ENCODE measurements around the gene MX2.
"Not testable (repeated sequence)": the region's sequence is repeated elsewhere in the genome, so short reads cannot be mapped to it uniquely, and the experiment has no call there.

Gene MX2, protein sequence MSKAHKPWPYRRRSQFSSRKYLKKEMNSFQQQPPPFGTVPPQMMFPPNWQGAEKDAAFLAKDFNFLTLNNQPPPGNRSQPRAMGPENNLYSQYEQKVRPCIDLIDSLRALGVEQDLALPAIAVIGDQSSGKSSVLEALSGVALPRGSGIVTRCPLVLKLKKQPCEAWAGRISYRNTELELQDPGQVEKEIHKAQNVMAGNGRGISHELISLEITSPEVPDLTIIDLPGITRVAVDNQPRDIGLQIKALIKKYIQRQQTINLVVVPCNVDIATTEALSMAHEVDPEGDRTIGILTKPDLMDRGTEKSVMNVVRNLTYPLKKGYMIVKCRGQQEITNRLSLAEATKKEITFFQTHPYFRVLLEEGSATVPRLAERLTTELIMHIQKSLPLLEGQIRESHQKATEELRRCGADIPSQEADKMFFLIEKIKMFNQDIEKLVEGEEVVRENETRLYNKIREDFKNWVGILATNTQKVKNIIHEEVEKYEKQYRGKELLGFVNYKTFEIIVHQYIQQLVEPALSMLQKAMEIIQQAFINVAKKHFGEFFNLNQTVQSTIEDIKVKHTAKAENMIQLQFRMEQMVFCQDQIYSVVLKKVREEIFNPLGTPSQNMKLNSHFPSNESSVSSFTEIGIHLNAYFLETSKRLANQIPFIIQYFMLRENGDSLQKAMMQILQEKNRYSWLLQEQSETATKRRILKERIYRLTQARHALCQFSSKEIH

DNA sequence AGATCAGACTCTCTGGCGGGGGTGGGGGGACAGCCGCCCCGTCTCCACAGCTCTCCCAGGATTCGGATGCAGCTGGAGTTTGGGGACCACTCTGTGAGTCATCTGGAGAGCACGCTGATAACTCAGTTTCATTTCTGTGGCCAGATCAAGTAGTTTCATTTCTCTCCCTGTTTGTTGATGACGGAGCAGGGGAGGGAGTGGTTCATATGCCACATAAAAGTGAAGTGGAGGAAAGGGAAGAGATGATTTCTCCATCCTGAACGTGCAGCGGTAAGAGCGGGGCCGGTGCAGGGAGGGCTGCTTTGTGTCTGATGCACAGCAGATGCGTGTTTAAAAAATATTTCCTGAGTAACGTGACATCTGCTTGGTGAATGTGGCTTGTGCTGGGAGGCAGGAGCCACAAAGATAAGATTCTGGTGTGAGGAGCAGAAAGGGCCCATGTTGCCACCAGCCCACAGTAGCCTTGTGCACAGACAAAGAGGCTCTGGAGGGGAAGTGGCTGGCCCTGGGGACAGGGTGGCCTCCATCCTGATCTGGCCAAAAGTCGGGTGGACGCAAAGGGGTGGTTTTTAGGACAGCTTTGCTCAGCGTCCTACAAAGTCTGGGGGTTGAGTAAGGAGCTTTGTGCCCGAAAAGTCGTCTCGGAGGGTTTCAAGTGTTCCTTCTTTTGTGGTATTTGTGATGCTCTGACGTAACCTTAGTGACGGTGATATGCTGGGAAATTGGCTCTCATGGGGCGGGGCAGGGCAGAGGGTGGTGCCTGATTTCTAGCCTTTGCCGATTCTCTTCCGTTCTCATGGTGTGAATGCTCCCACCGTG lies at the start of gene MX2:
Gene MX2 (plus strand): TSS at position 242 of the 819 bp plus-strand sequence. CDS start 14,880 bp downstream, outside the sequence.
- no peak for DNase-seq

DNA sequence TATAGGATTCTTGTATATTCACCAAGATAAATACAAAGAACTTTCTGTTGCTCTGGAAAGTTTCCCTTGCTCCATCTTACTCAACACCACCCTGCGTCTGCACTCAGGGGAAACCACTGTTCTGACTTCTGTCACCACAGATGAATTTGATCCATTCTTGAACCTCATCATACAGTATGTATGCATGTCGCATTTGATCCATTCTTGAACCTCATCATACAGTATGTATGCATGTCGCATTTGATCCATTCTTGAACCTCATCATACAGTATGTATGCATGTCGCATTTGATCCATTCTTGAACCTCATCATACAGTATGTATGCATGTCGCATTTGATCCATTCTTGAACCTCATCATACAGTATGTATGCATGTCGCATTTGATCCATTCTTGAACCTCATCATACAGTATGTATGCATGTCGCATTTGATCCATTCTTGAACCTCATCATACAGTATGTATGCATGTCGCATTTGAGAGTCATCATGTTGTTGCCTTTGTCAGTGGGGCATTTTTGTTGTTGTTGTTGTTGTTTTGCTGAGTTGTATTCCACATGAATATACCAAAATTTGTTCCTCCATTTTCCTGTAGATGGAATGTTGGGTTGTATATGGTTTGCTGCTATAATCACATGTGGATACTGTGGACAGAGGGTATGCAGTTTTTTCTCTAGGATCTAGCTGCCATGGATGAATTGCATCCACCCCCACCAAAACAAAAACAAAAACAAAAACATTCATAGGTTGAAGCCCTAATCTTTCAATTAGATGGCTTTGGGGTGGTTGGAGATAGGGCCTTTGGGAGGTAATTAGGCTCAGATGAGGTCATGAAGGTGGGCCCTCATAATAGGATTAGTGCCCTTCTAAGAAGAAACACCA lies 48.3 kb upstream of the MX2 start:
- not testable (repeated sequence) for DNase-seq

- no peak for DNase-seq
Measured at GRCh38 chr21:41315726-41316125, 46.1 kb upstream of the MX2 start.

GRCh38 chr21:41316200-41317062 lies 45.4 kb upstream of the MX2 start, which contains the start of gene FAM3B:
TSS of gene FAM3B (plus strand) at chr21:41316801. CDS start at chr21:41316880, 79 bp downstream.
- no peak for DNase-seq

DNA sequence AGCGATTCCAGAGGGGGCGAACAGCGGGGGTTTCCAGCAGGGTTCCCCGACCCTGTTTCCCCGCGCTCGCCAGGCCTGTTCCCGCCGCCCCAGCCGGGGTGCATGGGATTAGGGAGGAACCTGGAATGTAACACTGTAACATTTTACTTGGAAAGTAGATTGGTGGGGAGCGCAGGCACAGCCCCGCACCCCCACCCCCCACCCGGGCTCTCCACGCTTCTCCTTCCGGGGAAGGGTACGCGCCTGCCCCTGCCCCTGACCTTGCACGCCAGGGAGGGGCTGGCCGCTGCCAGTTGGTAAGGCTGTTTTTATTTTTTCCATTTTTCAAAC lies 44.8 kb upstream of the MX2 start:
- no peak for DNase-seq

DNA sequence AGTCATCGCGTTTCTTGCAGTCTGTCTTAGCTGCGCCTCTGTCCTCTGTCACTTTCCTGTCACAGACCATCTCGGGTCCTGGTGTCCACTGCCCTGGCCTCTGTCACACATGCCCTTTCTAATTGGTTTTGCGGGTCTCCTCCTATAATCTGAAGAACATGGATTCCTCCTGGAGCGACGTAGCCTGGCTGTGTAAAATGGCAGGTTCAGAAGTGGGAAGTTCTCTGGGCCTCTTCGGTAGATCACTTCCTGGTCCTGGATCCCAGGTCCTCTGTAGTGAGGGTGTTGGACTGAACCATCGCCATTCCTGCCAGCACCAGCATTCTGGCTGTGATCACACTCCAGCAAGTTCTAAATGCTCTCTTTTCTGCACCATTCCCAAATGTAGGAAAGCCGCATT lies 44.4 kb upstream of the MX2 start:
- DNase-seq: no peak

DNA sequence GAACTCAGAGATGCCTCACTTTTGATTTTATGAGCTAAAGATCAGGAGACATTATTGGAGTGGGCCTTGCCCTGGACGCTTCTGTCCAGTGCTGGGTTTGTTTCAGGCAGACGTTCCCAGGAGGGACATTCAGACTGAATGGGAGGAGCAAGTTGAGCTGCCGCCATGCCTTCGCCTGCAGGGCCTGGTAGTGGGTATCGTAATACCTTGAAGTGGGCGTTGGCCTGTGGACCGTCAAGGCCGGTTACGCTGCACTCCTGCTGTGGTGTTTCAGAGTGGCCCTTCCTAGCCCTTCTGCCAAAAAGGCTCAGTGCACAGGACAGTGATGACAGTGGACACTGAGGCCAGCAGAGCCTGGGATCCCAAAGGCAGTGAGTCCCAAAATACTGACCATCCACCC lies 43.6 kb upstream of the MX2 start:
- no peak for DNase-seq

GRCh38 chr21:41319273-41319672 lies 42.6 kb upstream of the MX2 start:
- DNase-seq: no peak

GRCh38 chr21:41321211-41321907 lies 40.5 kb upstream of the MX2 start:
- DNase-seq: no peak

GRCh38 chr21:41321908-41322495 lies 39.8 kb upstream of the MX2 start:
- DNase-seq: no peak

DNA sequence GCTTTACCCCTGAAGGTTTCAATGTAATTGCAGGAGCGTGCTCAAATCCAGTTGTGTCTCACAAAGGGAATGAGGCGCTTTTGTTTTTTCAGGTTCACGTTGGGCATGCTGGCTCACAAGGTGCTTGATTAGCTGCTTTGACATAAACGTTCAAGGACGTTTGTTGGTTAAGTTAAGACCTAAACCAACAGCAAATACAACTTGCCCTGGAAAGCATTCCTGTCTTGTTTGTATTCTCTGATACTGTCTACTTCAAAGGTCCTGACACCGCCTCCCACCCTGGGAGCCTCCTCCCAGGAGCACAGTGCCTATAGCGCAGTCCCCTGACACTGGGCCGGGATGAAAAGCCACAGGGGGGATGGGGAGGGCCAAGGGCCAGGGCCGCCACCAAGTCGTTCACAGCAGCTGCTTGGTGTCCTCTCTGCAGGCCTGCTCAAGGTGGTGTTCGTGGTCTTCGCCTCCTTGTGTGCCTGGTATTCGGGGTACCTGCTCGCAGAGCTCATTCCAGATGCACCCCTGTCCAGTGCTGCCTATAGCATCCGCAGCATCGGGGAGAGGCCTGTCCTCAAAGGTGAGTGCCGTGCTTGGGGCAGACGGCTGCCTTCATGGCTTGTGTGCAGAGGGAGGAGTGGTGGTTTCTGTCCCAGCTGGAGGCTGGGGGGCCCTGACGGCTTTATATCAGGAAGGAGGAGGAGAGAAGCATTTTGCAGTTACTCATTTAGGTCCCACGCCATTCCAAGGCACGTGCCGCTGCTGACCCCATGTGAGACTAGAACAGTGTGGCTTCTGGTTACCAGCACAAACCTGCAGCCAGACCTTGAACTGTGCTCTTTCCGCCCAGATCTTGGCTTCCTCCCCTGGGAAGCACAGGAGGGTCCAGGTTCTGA lies 39.1 kb upstream of the MX2 start:
- DNase-seq: no peak

DNA sequence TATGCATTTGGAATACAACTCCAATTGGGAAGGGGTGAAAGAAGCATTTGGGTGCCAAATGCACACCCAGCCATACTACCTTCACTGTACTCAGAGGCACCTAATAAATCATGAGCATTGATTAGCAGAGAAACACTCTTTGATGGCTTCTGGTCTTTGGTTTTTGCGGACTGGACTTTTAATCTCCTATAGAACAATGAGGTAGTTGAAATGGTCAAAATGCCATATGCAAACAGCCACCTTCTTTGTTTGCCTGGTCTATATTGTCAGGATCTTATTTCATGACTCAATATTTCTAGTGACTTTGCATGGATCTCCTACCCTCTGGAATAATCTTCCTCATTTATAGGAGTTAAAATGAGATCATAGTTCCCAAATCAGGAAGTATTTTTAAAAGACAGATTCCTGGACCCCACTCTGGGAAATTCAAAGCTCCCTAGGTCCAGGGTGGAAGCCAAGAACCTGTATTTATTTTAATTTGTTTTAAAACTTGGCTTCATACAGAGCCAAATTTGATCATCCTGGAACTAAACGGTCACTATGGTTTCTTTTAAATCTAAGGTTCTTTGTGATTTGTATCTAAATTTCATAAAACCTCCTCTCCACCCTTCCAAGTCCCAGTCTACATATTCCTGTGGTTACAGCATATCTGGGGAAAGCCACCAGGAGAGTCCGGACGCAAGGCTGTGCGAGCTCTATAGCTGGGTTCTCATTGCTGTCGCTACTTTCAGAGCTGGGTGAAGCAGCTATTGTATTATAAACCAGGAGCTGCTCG lies 36.5 kb upstream of the MX2 start:
- no peak for DNase-seq

DNA sequence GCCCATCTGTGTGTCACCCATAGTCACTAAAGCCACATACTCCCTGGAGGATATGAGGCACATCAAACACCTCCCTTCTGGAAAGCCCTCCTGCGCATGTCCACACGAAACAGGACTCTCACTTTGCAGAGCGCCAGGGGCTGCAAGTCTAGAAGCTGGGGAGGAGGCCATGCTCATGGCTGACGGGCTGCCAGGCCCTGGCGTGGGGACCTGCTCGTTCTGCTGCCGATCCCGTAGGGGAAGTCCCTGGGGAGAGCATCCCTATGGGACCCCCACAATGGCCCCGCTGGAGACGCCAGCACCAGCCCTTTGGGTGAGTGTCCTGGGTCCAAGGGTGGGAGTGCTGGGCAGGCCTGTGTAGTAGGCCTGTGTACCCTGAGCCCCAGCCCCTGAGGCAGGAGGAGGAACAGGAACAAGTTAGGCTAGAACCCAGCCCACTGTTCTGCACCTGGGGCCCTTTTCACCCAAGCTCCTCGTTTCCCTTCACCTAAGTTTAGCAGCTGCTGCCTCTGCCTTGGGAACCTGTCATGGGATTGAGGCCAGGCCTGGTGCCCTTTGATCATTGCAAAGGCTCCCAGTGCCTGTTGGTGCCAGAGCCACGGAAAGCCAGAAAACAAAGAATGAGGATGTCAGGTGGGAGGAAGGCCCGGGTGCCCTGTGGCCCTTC lies 35.3 kb upstream of the MX2 start:
- no peak for DNase-seq

- no peak for DNase-seq
Measured at GRCh38 chr21:41327753-41328152, 34.1 kb upstream of the MX2 start.

DNA sequence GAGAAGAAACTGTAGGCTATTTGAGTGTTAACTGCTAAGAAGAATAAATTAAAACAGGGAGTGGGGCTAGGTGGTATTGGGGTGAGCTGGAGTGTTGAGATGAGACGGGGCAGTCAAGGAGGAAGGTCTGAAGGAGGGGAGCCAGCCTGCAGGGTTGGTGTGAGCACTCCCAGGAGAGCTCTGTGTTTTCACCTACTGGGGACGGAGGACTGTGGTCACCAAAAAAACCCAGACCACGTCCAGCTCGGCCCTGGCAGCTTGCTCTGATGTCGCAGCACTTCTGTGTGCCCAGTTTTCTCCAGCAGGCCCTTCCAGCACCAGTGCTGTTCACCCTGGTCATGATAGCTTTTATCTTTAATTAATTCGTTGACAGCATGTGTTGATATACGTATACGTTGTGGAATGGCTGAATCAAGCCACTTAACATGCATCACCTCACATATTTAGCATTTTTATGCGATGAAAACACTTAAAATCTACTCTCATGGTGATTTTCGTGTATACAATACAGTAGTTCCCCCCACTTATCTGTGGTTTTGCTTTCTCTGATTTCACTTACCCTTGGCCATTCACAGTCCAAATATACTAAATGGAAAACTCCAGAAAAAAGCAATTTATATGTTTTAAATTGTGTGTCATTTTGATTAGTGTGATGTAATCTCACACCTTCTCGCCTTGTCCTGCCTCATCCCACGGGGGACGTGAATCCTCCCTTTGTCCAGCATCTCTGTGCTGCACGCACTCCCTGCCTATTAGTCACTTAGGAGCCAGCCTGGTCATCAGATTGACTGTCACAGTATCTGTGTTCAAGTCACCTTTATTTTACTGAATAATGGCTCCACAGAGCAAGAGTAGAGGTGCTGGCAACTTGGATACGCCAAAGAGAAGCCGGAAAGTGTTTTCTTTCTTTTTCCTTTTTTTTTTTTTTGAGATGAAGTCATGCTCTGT lies 32.9 kb upstream of the MX2 start:
- no peak for DNase-seq

GRCh38 chr21:41333752-41334151 lies 28.1 kb upstream of the MX2 start:
- no peak for DNase-seq

- DNase-seq: no peak
Measured at GRCh38 chr21:41337515-41337914, 24.3 kb upstream of the MX2 start.

Measured in right forelimb (tissue), 1 donor.